ENCODE results near the gene PLS3.
A peak's percentile ranks its signal among the peaks of the same experiment; 100 is the strongest.
"Not testable (repeated sequence)": the region's sequence is repeated elsewhere in the genome, so short reads cannot be mapped to it uniquely, and the experiment has no call there.

PLS3 gene

GRCh38 chrX:115560978-115561604 is at the start of gene PLS3:
Gene PLS3, plus strand, starts transcription at chrX:115561174. Its CDS starts 49,077 bp downstream, at chrX:115610251.
- peak; percentile 4 for DNase-seq

GRCh38 chrX:115518113-115518512 is 42.9 kb upstream of the PLS3 start:
- DNase-seq = no peak

GRCh38 chrX:115521741-115522140 is 39.2 kb upstream of the PLS3 start:
- DNase-seq = no peak

GRCh38 chrX:115522952-115523351 is 38.0 kb upstream of the PLS3 start:
- DNase-seq = no peak

GRCh38 chrX:115525486-115525885 is 35.5 kb upstream of the PLS3 start:
- DNase-seq = no peak

- no peak for DNase-seq
Measured at GRCh38 chrX:115531818-115532403, 29.1 kb upstream of the PLS3 start.

GRCh38 chrX:115533485-115533884 is 27.5 kb upstream of the PLS3 start:
- DNase-seq = no peak

- DNase-seq = no peak
Measured at GRCh38 chrX:115534383-115534782, 26.6 kb upstream of the PLS3 start.

- no peak for DNase-seq
Measured at GRCh38 chrX:115535421-115535820, 25.6 kb upstream of the PLS3 start.

- no peak for DNase-seq
Measured at GRCh38 chrX:115535844-115536243, 25.1 kb upstream of the PLS3 start.

- DNase-seq = no peak
Measured at GRCh38 chrX:115539841-115540240, 21.1 kb upstream of the PLS3 start.

- DNase-seq = not testable (repeated sequence)
Measured at GRCh38 chrX:115541045-115541444, 19.9 kb upstream of the PLS3 start.

- no peak for DNase-seq
Measured at GRCh38 chrX:115547448-115547847, 13.5 kb upstream of the PLS3 start.

GRCh38 chrX:115549008-115549407 is 12.0 kb upstream of the PLS3 start:
- no peak for DNase-seq

- no peak for DNase-seq
Measured at GRCh38 chrX:115553171-115553570, 7.8 kb upstream of the PLS3 start.

- DNase-seq = no peak
Measured at GRCh38 chrX:115559672-115560071, 1.3 kb upstream of the PLS3 start.

- no peak for DNase-seq
Measured at GRCh38 chrX:115560211-115560977, 580 bp upstream of the PLS3 start.

- no peak for DNase-seq
Measured at GRCh38 chrX:115561605-115562479, 868 bp downstream of the PLS3 start.

- no peak for DNase-seq
Measured at GRCh38 chrX:115562480-115562847, 1.5 kb downstream of the PLS3 start.

GRCh38 chrX:115563633-115564162 is 2.7 kb downstream of the PLS3 start:
- DNase-seq = no peak

GRCh38 chrX:115564243-115564642 is 3.3 kb downstream of the PLS3 start:
- DNase-seq = no peak

- DNase-seq = no peak
Measured at GRCh38 chrX:115565888-115566287, 4.9 kb downstream of the PLS3 start.

- DNase-seq = no peak
Measured at GRCh38 chrX:115571712-115572111, 10.7 kb downstream of the PLS3 start.

Measured in cortex of kidney (tissue), 1 donor.